H1 (cell line): ENCODE results near the gene PRRC2A. TPM values are rescaled to one million over a fixed set of nuclear protein-coding genes. Genes with fewer than 3 reads are reported as not detected.

Experiments
- CTCF ChIA-PET: fragments of 300-600 bp; sonication (Branson Sonifier 250); formaldehyde crosslinking; loops from one replicate; lab custom pipeline; 2021; ENCODE audit not compliant: partially characterized antibody; lab: Charles Lee
- POLR2A ChIA-PET: fragments of 300-600 bp; sonication (Branson Sonifier 250); formaldehyde crosslinking; loops from one replicate; lab custom pipeline; 2021; ENCODE audit warnings: inconsistent platforms; ENCODE audit not compliant: partially characterized antibody; lab: Charles Lee
- DNase-seq, 2 experiments: peaks; one replicate each; pipeline versions ENCODE4 v3.0.0 to v3.0.0-alpha.2; 2010 to 2022; ENCODE audit warnings: low spot score in 2 of 2, low read depth in 1 of 2, mixed read lengths in 1 of 2
- FAIRE-seq: peaks from 2 replicates; lab custom pipeline; 2011; peaks lifted over from hg19 to GRCh38; lab: Jason Lieb, UNC
- H2AFZ ChIP-seq: 2 replicates; pipeline ENCODE4 v1.8.1; 2012; ENCODE audit warnings: low read length, inconsistent platforms
- H2AK5ac ChIP-seq: 2 replicates; pipeline ENCODE4 v1.6.1; 2013; ENCODE audit warnings: low read depth, low read length
- H2BK120ac ChIP-seq: replicated peaks from 2 replicates; pipeline ENCODE3; 2013; ENCODE audit warnings: low read depth, low read length, inconsistent platforms
- H2BK12ac ChIP-seq: 2 replicates; pipeline ENCODE4 v1.6.1; 2013; ENCODE audit warnings: low read depth, low read length
- H2BK15ac ChIP-seq: 2 replicates; pipeline ENCODE4 v1.6.1; 2013; ENCODE audit warnings: low read length
- H2BK20ac ChIP-seq: 2 replicates; pipeline ENCODE4 v1.6.1; 2013; ENCODE audit warnings: low read length
- H2BK5ac ChIP-seq: 2 replicates; pipeline ENCODE4 v1.6.1; 2013; ENCODE audit warnings: low read depth, low read length
- H3K14ac ChIP-seq: 2 replicates; pipeline ENCODE4 v1.6.1; 2013; ENCODE audit warnings: inconsistent platforms; ENCODE audit not compliant: insufficient read length
- H3K18ac ChIP-seq: 2 replicates; pipeline ENCODE4 v1.6.1; 2013; ENCODE audit warnings: low read length; ENCODE audit errors: extremely low read depth
- H3K23ac ChIP-seq: 2 replicates; pipeline ENCODE4 v1.6.1; 2013; ENCODE audit warnings: inconsistent platforms; ENCODE audit not compliant: insufficient read length
- H3K23me2 ChIP-seq: 2 replicates; pipeline ENCODE4 v1.6.1; 2013; ENCODE audit warnings: low read depth, low read length
- H3K27ac ChIP-seq: 2 replicates; pipeline ENCODE4 v1.6.1; 2011; ENCODE audit warnings: low read depth, low read length, inconsistent platforms
- H3K27me3 ChIP-seq, 4 experiments: replicated peaks in 1 of 4; 1 replicate in 1 of 4; 2 replicates in 3 of 4; pipeline versions ENCODE4 v1.6.1 to v1.8.1; 2011 to 2013; ENCODE audit warnings: low read length in 3 of 4, mild to moderate bottlenecking in 3 of 4, inconsistent platforms in 2 of 4, mixed read lengths in 2 of 4, moderate library complexity in 1 of 4; ENCODE audit not compliant: control insufficient read depth in 3 of 4, insufficient read depth in 3 of 4; ENCODE audit errors: extremely low read depth in 1 of 4
- H3K36me3 ChIP-seq, 4 experiments: 2 replicates each; pipeline versions ENCODE4 v1.6.1 to v1.8.1; 2011 to 2013; ENCODE audit warnings: mild to moderate bottlenecking in 4 of 4, low read length in 3 of 4, moderate library complexity in 2 of 4, control low read depth in 1 of 4, inconsistent platforms in 1 of 4; ENCODE audit not compliant: insufficient read depth in 4 of 4, control insufficient read depth in 2 of 4
- H3K4ac ChIP-seq: replicated peaks from 2 replicates; pipeline ENCODE3; 2013; ENCODE audit warnings: low read length, low read depth, mixed read lengths, inconsistent platforms; ENCODE audit not compliant: insufficient read length
- H3K4me1 ChIP-seq, 4 experiments: replicated peaks in 1 of 4; 1 replicate in 1 of 4; 2 replicates in 3 of 4; pipeline versions ENCODE4 v1.6.1 to v1.8.1; 2011 to 2013; ENCODE audit warnings: low read length in 3 of 4, inconsistent platforms in 2 of 4, mixed read lengths in 1 of 4; ENCODE audit not compliant: insufficient read depth in 4 of 4, control insufficient read depth in 3 of 4
- H3K4me2 ChIP-seq, 2 experiments: 2 replicates each; pipeline versions ENCODE4 v1.6.1 to v1.8.1; 2011 to 2013; ENCODE audit warnings: low read depth in 2 of 2, low read length in 2 of 2, control low read depth in 1 of 2, inconsistent platforms in 1 of 2, mild to moderate bottlenecking in 1 of 2; ENCODE audit not compliant: insufficient read depth in 1 of 2
- H3K4me3 ChIP-seq, 4 experiments: fragments of 200-600, 300-600 bp in 1 of 4; sonication (generic), shearing (Covaris generic), sonication (Bioruptor Twin) in 1 of 4; 2 replicates each; pipeline versions ENCODE4 v1.5.1 to v1.8.1; 2011 to 2016; ENCODE audit warnings: low read length in 4 of 4, low read depth in 3 of 4, control low read depth in 2 of 4, inconsistent platforms in 2 of 4, mild to moderate bottlenecking in 2 of 4, mixed read lengths in 1 of 4, moderate library complexity in 1 of 4; ENCODE audit not compliant: insufficient read depth in 2 of 4; ENCODE audit errors: extremely low read depth in 1 of 4
- H3K56ac ChIP-seq: replicated peaks from 2 replicates; pipeline ENCODE3; 2013; ENCODE audit warnings: low read depth, mild to moderate bottlenecking, mixed read lengths, low read length, inconsistent platforms; ENCODE audit not compliant: insufficient read length
- H3K79me1 ChIP-seq: 2 replicates; pipeline ENCODE4 v1.6.1; 2013; ENCODE audit warnings: low read depth, low read length, control low read depth
- H3K79me2 ChIP-seq, 2 experiments: 2 replicates each; pipeline versions ENCODE4 v1.6.1 to v1.8.1; 2012 to 2013; ENCODE audit warnings: low read length in 2 of 2, mild to moderate bottlenecking in 2 of 2, inconsistent platforms in 1 of 2; ENCODE audit not compliant: insufficient read depth in 2 of 2, control insufficient read depth in 1 of 2
- H3K9ac ChIP-seq, 4 experiments: replicated peaks in 1 of 4; 1 replicate in 1 of 4; 2 replicates in 3 of 4; pipeline versions ENCODE4 v1.6.1 to v1.8.1; 2011 to 2013; ENCODE audit warnings: low read depth in 3 of 4, low read length in 3 of 4, control low read depth in 2 of 4, mild to moderate bottlenecking in 2 of 4, moderate library complexity in 2 of 4, inconsistent platforms in 1 of 4; ENCODE audit errors: extremely low read depth in 1 of 4
- H3K9me3 ChIP-seq, 2 experiments: 2 replicates each; pipeline versions ENCODE4 v1.6.1 to v1.8.1; 2012 to 2013; ENCODE audit warnings: mild to moderate bottlenecking in 2 of 2, moderate library complexity in 2 of 2, control low read depth in 1 of 2, inconsistent platforms in 1 of 2, low read depth in 1 of 2, low read length in 1 of 2, mixed read lengths in 1 of 2; ENCODE audit not compliant: insufficient read depth in 2 of 2
- H4K20me1 ChIP-seq, 2 experiments: replicated peaks in 1 of 2; 2 replicates each; pipeline versions ENCODE3 to v1.8.1; 2011 to 2013; ENCODE audit warnings: inconsistent platforms in 2 of 2, low read length in 2 of 2, mild to moderate bottlenecking in 1 of 2; ENCODE audit not compliant: insufficient read depth in 2 of 2, control insufficient read depth in 1 of 2
- H4K5ac ChIP-seq: 2 replicates; pipeline ENCODE4 v1.6.1; 2013; ENCODE audit warnings: low read length, low read depth, mixed read lengths, inconsistent platforms; ENCODE audit not compliant: insufficient read length
- H4K8ac ChIP-seq: 2 replicates; pipeline ENCODE4 v1.8.0; 2013; ENCODE audit warnings: mild to moderate bottlenecking, moderate library complexity, low read length, inconsistent platforms; ENCODE audit not compliant: insufficient read depth; ENCODE audit errors: extremely low read depth
- H4K91ac ChIP-seq: replicated peaks from 2 replicates; pipeline ENCODE3; 2013; ENCODE audit warnings: low read length, mixed read lengths, inconsistent platforms; ENCODE audit not compliant: insufficient read length
- ATF2 ChIP-seq: IDR thresholded peaks from 2 replicates; pipeline ENCODE4 v1.6.1; 2012; ENCODE audit warnings: low read length, inconsistent platforms
- BACH1 ChIP-seq: IDR thresholded peaks from 2 replicates; pipeline ENCODE4 v1.6.1; 2012; ENCODE audit warnings: low read length, improper control_type of control experiment
- CBX8 ChIP-seq: fragments of 300-800, 300-1000 bp; sonication (generic); IDR thresholded peaks from 2 replicates; pipeline ENCODE4 v1.7.1; 2016; ENCODE audit warnings: low read depth, low read length, borderline replicate concordance
- KDM5A ChIP-seq: fragments of 200-600 bp; IDR thresholded peaks from 2 replicates; pipeline ENCODE4 v1.7.1; 2012; ENCODE audit warnings: mild to moderate bottlenecking, low read length, inconsistent platforms, mixed read lengths
- POLR2AphosphoS5 ChIP-seq: IDR thresholded peaks from 2 replicates; pipeline ENCODE4 v1.6.1; 2011; ENCODE audit warnings: low read depth, low read length
- RXRA ChIP-seq: IDR thresholded peaks from 2 replicates; pipeline ENCODE4 v1.6.1; 2011; ENCODE audit warnings: low read depth, mild to moderate bottlenecking, low read length, moderate library complexity; ENCODE audit not compliant: insufficient read depth
- whole genome bisulfite sequencing, 2 experiments: shearing (Covaris generic) in 1 of 2; methylation state at CpG; one replicate each; pipeline versions ENCODE4 v1.1.6 to v1.1.7; 2013 to 2015; ENCODE audit warnings: low lambda C conversion rate in 2 of 2, mixed read lengths in 2 of 2, inconsistent platforms in 1 of 2, low coverage in 1 of 2, missing lambda C conversion rate in 1 of 2; ENCODE audit not compliant: insufficient replicate concordance in 2 of 2, insufficient coverage in 1 of 2, insufficient read length in 1 of 2; ENCODE audit errors: extremely low coverage in 1 of 2, missing lambda C conversion rate in 1 of 2; 5-methylcytosine and 5-hydroxymethylcytosine counted together
- polyA plus RNA-seq, 7 experiments: library from polyadenylated mRNA; depleted of rRNA in 3 of 7; stranded (reverse) in 5 of 7; unstranded in 2 of 7; fragments of >200 nt in 5 of 7; fragments of 200-250 nt in 2 of 7; gene quantifications; 1 replicate in 5 of 7; 2 replicates in 1 of 7; 4 replicates in 1 of 7; pipeline versions ENCODE4 v1.2.1 to v1.2.3, GENCODE V29; 2011 to 2013; ENCODE audit warnings: missing spikeins in 2 of 7, mixed read lengths in 2 of 7
- total RNA-seq: library from RNA; stranded (reverse); fragmentation: NEBNext Ultra II Directional; extraction: Animal tissue kit (Norgen Biotek cat#: 25700); gene quantifications from 2 replicates; pipeline ENCODE4 v1.2.1, GENCODE V29; 2021
- TF ChIP-seq, protein P1 (sequence below): IDR thresholded peaks from 2 replicates; pipeline ENCODE4 v1.6.1; 2011; ENCODE audit warnings: low read length, improper control_type of control experiment

The PRRC2A gene
- total and polyA plus RNA-seq, 2 of the 8 experiments (the other 6 are each of a cell fraction or from before 2014, with no cell fraction given) = 118 to 300 TPM

- peaks cover 18 to 19% of the 10 kb centered on the region in 2 experiments for H4K20me1 ChIP-seq
- WGBS, 2 experiments = 91% methylated on average over 26 of the region's 27 CpGs; no CpG with 5 or more reads in 1 of the 2 experiments
- no peak overlapping the region for H3K14ac ChIP-seq
- no peak overlapping the region for H2BK15ac ChIP-seq
- no peak overlapping the region for H4K91ac ChIP-seq
- H3K23me2 ChIP-seq = no peaks in the 10 kb centered on the region
- no peak overlapping the region for H3K9ac ChIP-seq
- no peaks in the 10 kb centered on the region for H3K4me1 ChIP-seq
- H3K4me2 ChIP-seq = no peak overlapping the region
- H3K9me3 ChIP-seq = no peaks in the 10 kb centered on the region
- CTCF ChIA-PET = interaction anchor here (1.0 to 1.9 kb wide), 4 partner anchors 8 to 86 kb away, joined by 3 to 10 read pairs (median 4); partner anchors contain the start of gene C6orf47
- H3K27ac ChIP-seq = no peak overlapping the region
- FAIRE-seq = no peak
- H3K18ac ChIP-seq = no peak overlapping the region
- H4K5ac ChIP-seq = no peak overlapping the region
- H3K27me3 ChIP-seq = no peaks in the 10 kb centered on the region
- no peak overlapping the region for H3K4me3 ChIP-seq
- no peak overlapping the region for H2BK20ac ChIP-seq
- peaks cover 65 to 98% (median 83%) of the 10 kb centered on the region in 4 experiments for H3K36me3 ChIP-seq
- no peak for DNase-seq
- H2AK5ac ChIP-seq = no peak overlapping the region
- H4K8ac ChIP-seq = no peak overlapping the region
- H3K4ac ChIP-seq = no peak overlapping the region
- H2BK5ac ChIP-seq = no peak overlapping the region
- H2AFZ ChIP-seq = no peak overlapping the region
- TF ChIP-seq POLR2AphosphoS5 (peak; percentile 26; the same call in 1 of the 2 replicates), CBX8 (no peak), BACH1 (no peak), ATF2 (no peak), RXRA (no peak), KDM5A (no peak)
- TF ChIP-seq, protein P1, sequence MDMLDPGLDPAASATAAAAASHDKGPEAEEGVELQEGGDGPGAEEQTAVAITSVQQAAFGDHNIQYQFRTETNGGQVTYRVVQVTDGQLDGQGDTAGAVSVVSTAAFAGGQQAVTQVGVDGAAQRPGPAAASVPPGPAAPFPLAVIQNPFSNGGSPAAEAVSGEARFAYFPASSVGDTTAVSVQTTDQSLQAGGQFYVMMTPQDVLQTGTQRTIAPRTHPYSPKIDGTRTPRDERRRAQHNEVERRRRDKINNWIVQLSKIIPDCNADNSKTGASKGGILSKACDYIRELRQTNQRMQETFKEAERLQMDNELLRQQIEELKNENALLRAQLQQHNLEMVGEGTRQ = no peak
- peaks cover 3% of the 10 kb centered on the region; the same call in 1 of the 2 replicates for H3K79me1 ChIP-seq
- POLR2A ChIA-PET = interaction anchor here (1.0 to 34.9 kb wide), 9 partner anchors 8 to 159 kb away, joined by 3 to 883 read pairs (median 7); partner anchors contain the start of genes APOM, BAG6, C6orf47 and CSNK2B
- H3K56ac ChIP-seq = no peak overlapping the region
- H3K79me2 ChIP-seq = no peaks in the 10 kb centered on the region; a peak in 1 of 4 replicates
- no peak overlapping the region for H3K23ac ChIP-seq
- H2BK120ac ChIP-seq = no peak overlapping the region
- no peak overlapping the region for H2BK12ac ChIP-seq
These were observed 16.4 kb downstream of the PRRC2A start for GRCh38 chr6:31636698-31637596.
